RPMI7951 (cell line): ENCODE results near the gene PTCD2. TPM values are rescaled to one million over a fixed set of nuclear protein-coding genes. Genes with fewer than 3 reads are reported as not detected.
"Not testable (repeated sequence)": the region's sequence is repeated elsewhere in the genome, so short reads cannot be mapped to it uniquely, and the experiment has no call there.

Source experiments
- DNase-seq: peaks from one replicate; pipeline ENCODE4 v3.0.0-alpha.2; 2012; ENCODE audit warnings: low read depth
- total RNA-seq: library from RNA; depleted of rRNA; stranded (reverse); fragments of >200 nt; shearing (Covaris generic); gene quantifications from 2 replicates; pipeline ENCODE4 v1.2.3, GENCODE V29; 2014

PTCD2 gene
- total RNA-seq, 1 experiment from 2014 or later = 15.3 TPM

DNA sequence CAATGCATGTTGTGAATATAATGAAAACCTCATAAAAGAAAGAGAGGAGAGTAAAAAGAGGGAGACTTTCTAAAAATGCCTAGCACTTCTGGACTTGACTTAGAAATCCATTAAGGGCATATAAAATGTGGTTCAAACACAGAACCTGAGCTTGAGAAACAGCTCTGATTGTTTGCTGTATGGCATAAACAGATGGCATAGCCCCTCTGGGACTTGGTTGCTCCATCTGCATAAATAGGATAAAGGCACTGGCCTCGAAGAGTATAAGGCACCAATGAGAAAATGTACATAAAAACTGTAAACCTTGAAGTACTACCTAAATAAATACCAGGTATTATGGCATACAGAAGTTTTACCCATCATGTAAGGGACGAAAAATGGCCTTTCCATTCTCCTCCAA, 23.9 kb upstream of the PTCD2 start:
- DNase-seq = no peak

- DNase-seq = not testable (repeated sequence)
These were observed 22.0 kb upstream of the PTCD2 start for GRCh38 chr5:72298136-72298535.

DNA sequence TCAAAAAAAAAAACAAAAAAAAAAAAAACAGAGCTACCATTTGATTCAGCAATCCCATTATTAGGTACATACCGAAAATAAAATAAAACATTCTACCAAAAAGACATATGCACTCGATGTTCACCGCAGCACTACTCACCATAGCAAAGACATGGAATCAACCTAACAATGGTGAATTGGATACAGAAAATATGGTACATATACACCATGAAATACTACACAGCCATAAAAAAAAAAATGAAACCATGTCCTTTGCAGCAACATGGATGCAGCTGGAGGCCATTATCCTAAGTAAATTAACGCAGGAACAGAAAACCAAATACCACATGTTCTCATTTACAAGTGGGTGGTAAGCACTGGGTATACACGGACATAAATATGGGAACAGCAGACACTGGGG, 21.5 kb upstream of the PTCD2 start:
- DNase-seq = no peak

DNA sequence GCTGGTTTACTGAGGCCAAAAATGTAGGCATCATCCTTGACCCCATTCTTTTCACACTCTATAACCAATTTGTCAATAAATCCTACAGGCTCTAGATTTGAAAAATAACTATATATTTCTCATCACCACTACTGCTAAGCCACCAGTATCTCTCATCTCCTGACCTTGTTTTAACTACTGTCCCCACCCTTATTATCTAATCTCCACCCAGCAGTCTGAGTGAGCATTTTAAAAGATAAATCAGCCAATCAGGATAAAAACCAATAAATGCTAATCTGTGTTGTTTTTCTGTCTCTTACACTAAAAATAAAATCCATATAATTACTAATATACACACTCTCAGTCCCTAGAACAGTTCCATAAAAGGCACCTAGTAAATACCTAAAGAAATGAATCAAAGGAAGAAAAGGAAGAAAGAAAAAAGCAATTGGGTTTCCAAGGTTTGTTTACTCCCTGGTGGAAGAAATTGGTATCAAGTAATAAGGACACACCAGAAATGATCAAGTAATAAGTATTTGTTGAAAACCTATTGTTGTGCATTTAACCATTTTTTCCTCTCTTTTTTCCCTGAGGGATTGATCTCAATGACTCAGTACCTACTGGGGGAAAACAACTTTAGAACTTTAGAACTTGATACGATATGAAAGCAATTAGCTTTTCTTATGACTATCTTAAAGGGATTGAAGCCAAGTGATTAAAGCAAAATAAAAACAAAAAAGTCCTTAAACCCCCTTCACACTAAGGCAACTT, 19.4 kb upstream of the PTCD2 start:
- DNase-seq = peak; percentile 3

DNA sequence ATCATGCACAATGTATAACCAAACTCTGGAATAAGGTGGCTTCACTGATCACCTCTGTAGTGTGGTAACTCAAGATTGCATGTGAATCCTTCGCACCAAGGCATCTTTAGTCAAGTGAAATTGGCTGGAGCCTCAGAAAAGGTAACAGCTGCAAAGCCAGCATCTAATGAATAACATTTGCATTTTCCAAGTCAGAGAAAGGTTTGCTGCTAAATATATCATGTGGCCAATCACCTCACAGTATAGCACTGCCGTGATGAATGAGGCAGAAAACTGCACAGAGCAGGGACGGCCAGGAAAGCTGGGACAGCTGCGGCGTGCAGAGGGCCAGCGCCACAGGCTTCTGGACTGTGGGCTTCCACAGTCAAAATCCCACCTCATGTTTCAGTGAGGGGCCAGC, 18.6 kb upstream of the PTCD2 start:
- DNase-seq = no peak

DNA sequence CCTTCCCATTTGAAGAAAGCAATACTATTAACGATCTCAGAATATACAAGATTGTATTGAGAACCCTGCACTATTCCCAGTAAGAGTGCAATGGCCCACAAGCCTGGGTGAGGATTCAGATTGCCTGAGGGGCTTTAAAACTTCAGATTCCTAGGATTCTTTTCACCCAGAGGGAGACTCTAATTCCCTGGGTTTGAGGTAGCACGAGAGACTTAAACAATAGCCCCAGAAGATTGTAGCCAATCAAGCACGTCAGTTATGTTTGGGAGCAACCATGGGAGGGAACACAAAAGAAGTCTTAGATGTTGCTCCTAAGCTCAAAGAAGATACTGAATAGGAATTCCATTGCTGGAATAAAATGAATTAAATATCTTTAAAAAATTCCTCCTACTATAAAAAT, 18.0 kb upstream of the PTCD2 start:
- peak; percentile 43 for DNase-seq

- no peak for DNase-seq
These were observed 14.7 kb upstream of the PTCD2 start for GRCh38 chr5:72305194-72306142.

GRCh38 chr5:72307573-72307967, 12.6 kb upstream of the PTCD2 start:
- no peak for DNase-seq

GRCh38 chr5:72307968-72308852, 12.0 kb upstream of the PTCD2 start:
- peak; percentile 97 for DNase-seq

GRCh38 chr5:72308853-72309191, 11.4 kb upstream of the PTCD2 start:
- DNase-seq = peak; percentile 2

DNA sequence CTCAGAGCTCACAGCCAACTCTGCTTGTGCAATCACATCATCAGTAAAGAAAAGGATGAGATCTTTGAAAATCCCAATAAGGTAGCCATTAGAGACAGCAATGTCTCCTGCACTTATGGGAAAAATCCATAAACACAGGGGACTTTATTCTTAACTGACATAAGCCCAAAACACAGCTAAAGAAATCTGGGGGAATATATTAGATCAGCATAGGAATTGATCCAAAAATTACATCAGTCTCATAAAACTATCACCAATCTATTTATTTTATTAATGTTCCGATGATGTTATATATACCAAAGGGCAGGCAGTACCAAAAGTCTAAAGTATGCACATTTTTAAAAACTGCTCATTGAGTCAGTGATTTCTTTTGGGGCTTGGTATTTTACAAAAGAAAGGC, 7.0 kb upstream of the PTCD2 start:
- no peak for DNase-seq

DNA sequence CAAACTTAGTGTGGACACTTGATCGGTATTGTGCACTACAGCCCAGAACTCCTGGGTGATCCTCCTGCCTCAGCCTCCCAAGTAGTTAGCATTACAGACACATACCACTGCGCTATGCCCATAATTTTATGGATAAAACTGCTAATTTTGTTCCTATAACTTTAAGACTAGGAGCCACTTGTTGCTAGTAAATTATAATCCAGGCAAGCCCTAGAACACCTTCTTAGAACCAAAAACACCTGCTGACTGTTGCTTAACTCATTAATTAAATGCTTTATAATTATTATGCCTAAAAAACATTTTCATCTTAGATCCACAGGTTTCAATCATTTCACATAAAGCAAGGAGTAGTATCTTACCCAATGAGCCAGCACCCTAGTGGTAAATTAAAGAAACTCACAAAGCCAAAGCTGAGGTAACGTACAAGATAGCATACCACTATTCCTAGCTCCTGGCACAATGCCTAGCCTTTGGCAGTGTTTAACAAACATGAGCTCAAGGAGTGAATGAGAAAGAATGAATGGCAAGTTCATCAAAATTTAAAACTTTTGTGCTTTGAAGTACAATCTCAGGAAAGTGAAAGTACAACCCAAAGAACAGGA, 5.5 kb upstream of the PTCD2 start:
- DNase-seq = peak; percentile 41

- DNase-seq = not testable (repeated sequence)
These were observed 668 bp upstream of the PTCD2 start for GRCh38 chr5:72319435-72319975.

GRCh38 chr5:72324189-72324825, 4.1 kb downstream of the PTCD2 start:
- DNase-seq = peak; percentile 20

- peak; percentile 59 for DNase-seq
These were observed 5.6 kb downstream of the PTCD2 start for GRCh38 chr5:72325566-72326305.

DNA sequence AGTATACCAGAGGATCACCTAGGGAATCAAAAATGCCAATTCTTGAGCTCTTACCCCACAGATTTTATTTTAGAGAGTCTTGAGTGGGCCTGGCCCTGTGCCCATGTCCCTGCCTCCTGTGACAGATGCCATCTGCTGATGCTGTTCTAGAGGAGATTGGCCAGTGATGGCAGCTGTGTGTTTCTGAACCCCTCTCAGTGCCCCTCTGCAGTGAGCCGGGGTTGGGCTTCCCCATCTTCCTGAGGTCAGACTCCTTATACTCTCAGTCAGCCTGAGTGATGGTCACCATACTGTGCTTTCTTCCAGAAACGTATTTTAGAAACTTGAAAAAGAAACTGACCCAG, 6.1 kb downstream of the PTCD2 start:
- DNase-seq = no peak

- DNase-seq = peak; percentile 86
These were observed 8.0 kb downstream of the PTCD2 start for GRCh38 chr5:72328172-72328571.

DNA sequence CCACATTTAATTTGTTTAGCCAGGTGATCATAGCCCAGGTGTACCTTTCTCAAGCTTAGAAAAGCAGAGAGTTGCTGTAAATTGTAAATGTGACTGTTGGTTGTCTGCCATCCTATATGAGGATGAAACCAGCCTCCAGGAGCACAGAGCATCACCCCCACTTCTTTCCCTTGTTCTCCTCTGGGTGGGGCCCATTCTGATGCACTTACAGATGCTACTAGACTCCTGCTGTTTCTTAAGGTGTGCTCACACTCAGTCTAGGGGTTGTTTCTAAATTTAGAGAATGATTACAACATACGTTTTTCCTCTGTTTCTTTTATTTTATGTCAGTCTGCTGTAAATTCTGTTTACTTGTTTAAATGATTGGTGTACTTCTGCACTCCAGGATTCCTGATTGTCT, 10.5 kb downstream of the PTCD2 start:
- no peak for DNase-seq

DNA sequence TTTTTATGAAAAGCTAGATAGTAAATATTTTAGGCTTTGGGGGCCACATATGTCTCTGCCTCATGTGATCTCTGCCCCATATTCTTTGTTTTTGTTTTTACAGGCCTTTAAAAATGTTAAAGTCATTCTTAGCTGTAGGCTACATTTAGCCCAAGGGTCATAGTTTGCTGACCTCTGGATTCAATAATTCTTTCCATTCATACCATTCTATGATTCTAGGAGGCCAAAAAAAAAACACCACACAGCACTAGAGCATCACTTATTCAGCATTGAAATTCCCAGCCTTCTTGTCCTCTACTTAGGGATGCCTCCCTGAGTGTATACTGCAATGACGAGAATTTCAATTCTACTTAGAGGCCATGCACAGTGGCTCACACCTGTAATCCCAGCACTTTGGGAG, 17.0 kb downstream of the PTCD2 start:
- DNase-seq = no peak

DNA sequence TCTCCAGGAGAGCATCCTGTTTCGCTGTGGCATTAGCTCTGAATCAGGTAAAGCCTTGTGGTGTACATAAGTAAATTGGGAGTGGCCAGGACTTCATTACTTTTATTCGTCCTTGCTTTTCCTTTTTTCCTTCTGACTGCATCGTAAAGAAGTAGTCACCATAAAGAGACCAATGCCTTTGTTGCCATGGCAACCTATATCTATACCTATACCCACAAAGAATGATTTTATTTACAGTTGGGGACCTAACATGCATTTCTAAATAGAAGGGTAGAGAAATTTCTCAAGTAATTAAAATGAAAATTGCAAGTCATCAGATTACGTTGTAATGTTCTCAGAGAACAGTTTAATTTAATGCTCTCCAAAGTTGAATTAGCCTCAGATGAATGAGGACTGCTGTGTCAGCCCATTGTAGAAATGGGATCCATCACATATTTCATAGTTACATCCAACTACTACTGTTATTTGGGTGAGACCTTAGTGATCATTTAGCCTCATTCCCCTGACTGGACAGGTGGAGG, 18.6 kb downstream of the PTCD2 start:
- DNase-seq = no peak
